ENCODE measurements around the gene CLDN22.

CLDN22 gene

GRCh38 chr4:183349673-183350072 lies 29.6 kb upstream of the CLDN22 start:
- H2AFZ ChIP-seq (ENCODE audit: low read length) = no peak overlapping the region
- no peaks in the 10 kb centered on the region for H3F3A ChIP-seq (ENCODE audit: insufficient read depth, low read length)
- H3K9me2 ChIP-seq (replicated peaks; ENCODE audit: insufficient read depth, low read length) = no peaks in the 10 kb centered on the region
- no peaks in the 10 kb centered on the region for H3K79me2 ChIP-seq (ENCODE audit: low read length)
- H3K9me3 ChIP-seq (replicated peaks; ENCODE audit: insufficient read depth, low read length) = no peaks in the 10 kb centered on the region
- H3K27ac ChIP-seq (ENCODE audit: low read length) = no peak overlapping the region
- no peaks in the 10 kb centered on the region for H3K36me3 ChIP-seq (replicated peaks; ENCODE audit: insufficient read depth, low read length)
- H4K20me1 ChIP-seq (ENCODE audit: insufficient read depth, low read length) = no peaks in the 10 kb centered on the region
- no peak overlapping the region for H3K9ac ChIP-seq (ENCODE audit: low read length)
- DNase-seq = no peak
- no peak overlapping the region for H3K4me2 ChIP-seq (ENCODE audit: low read depth, low read length)
- H3K27me3 ChIP-seq (replicated peaks; ENCODE audit: insufficient read depth, low read length) = no peaks in the 10 kb centered on the region
- H3K4me3 ChIP-seq (ENCODE audit: low read length) = no peak overlapping the region
- no peak for TF ChIP-seq EZH2 (optimal IDR thresholded peaks at IDR 0.05; ENCODE audit: low read depth, low read length)
- no peak for TF ChIP-seq EZH2phosphoT487 (IDR thresholded peaks at IDR 0.05; ENCODE audit: low read length)
- no peak for TF ChIP-seq CTCF (IDR thresholded peaks at IDR 0.05; ENCODE audit: low read length)
- H3K4me1 ChIP-seq (ENCODE audit: low read length) = no peaks in the 10 kb centered on the region

GRCh38 chr4:183348706-183349659 lies 28.9 kb upstream of the CLDN22 start:
- no peak for DNase-seq
- Histone ChIP-seq H3K27me3 (replicated peaks; ENCODE audit: insufficient read depth, low read length) (no peaks in the 10 kb centered on the region), H3K9me2 (replicated peaks; ENCODE audit: insufficient read depth, low read length) (no peaks in the 10 kb centered on the region), H3K27ac (ENCODE audit: low read length) (no peak overlapping the region), H3K4me2 (ENCODE audit: low read depth, low read length) (no peak overlapping the region), H2AFZ (ENCODE audit: low read length) (no peak overlapping the region), H3K4me1 (ENCODE audit: low read length) (no peaks in the 10 kb centered on the region), H3K36me3 (replicated peaks; ENCODE audit: insufficient read depth, low read length) (no peaks in the 10 kb centered on the region), H3K79me2 (ENCODE audit: low read length) (no peaks in the 10 kb centered on the region), H4K20me1 (ENCODE audit: insufficient read depth, low read length) (no peaks in the 10 kb centered on the region), H3F3A (ENCODE audit: insufficient read depth, low read length) (no peaks in the 10 kb centered on the region), H3K9me3 (replicated peaks; ENCODE audit: insufficient read depth, low read length) (no peaks in the 10 kb centered on the region), H3K9ac (ENCODE audit: low read length) (no peak overlapping the region), H3K4me3 (ENCODE audit: low read length) (no peak overlapping the region)
- TF ChIP-seq CTCF (IDR thresholded peaks at IDR 0.05; ENCODE audit: low read length) (no peak), EZH2 (optimal IDR thresholded peaks at IDR 0.05; ENCODE audit: low read depth, low read length) (no peak), EZH2phosphoT487 (IDR thresholded peaks at IDR 0.05; ENCODE audit: low read length) (no peak)

- Histone ChIP-seq H3K27ac (ENCODE audit: low read length) (no peak overlapping the region), H3K9ac (ENCODE audit: low read length) (no peak overlapping the region), H3K9me3 (replicated peaks; ENCODE audit: insufficient read depth, low read length) (no peaks in the 10 kb centered on the region), H3K4me2 (ENCODE audit: low read depth, low read length) (no peak overlapping the region), H3F3A (ENCODE audit: insufficient read depth, low read length) (no peaks in the 10 kb centered on the region), H3K79me2 (ENCODE audit: low read length) (no peaks in the 10 kb centered on the region), H3K27me3 (replicated peaks; ENCODE audit: insufficient read depth, low read length) (no peaks in the 10 kb centered on the region), H3K9me2 (replicated peaks; ENCODE audit: insufficient read depth, low read length) (no peaks in the 10 kb centered on the region), H4K20me1 (ENCODE audit: insufficient read depth, low read length) (no peaks in the 10 kb centered on the region), H3K4me1 (ENCODE audit: low read length) (no peaks in the 10 kb centered on the region), H2AFZ (ENCODE audit: low read length) (no peak overlapping the region), H3K4me3 (ENCODE audit: low read length) (no peak overlapping the region), H3K36me3 (replicated peaks; ENCODE audit: insufficient read depth, low read length) (no peaks in the 10 kb centered on the region)
- DNase-seq = no peak
- no peak for TF ChIP-seq CTCF (IDR thresholded peaks at IDR 0.05; ENCODE audit: low read length)
- no peak for TF ChIP-seq EZH2phosphoT487 (IDR thresholded peaks at IDR 0.05; ENCODE audit: low read length)
- no peak for TF ChIP-seq EZH2 (optimal IDR thresholded peaks at IDR 0.05; ENCODE audit: low read depth, low read length)
These were observed 28.1 kb upstream of the CLDN22 start for GRCh38 chr4:183348136-183348535.
